GM19099 (cell line): ENCODE measurements around the gene ARL3.
A peak's percentile ranks its signal among the peaks of the same experiment; 100 is the strongest.

Experiments
- POLR2A ChIP-seq: IDR thresholded peaks from 3 replicates; pipeline ENCODE4 v1.6.1; 2011; ENCODE audit warnings: low read depth; ENCODE audit not compliant: insufficient read length; ENCODE audit errors: extremely low read depth

ARL3 gene

GRCh38 chr10:102743588-102744373 lies 29.6 kb upstream of the ARL3 start, which contains the start of gene WBP1L:
Gene WBP1L (plus strand): TSS chr10:102743948. CDS start chr10:102744054, 106 bp downstream.
- TF ChIP-seq POLR2A = peak; percentile 63

- TF ChIP-seq POLR2A = no peak
These were observed 28.9 kb upstream of the ARL3 start for GRCh38 chr10:102743078-102743587.

- no peak for TF ChIP-seq POLR2A
These were observed 27.6 kb upstream of the ARL3 start for GRCh38 chr10:102741726-102742237.

- no peak for TF ChIP-seq POLR2A
These were observed 26.0 kb upstream of the ARL3 start for GRCh38 chr10:102740229-102740628.

- no peak for TF ChIP-seq POLR2A
These were observed 24.5 kb upstream of the ARL3 start for GRCh38 chr10:102738692-102739121.

GRCh38 chr10:102735065-102735562 lies 20.9 kb upstream of the ARL3 start:
- no peak for TF ChIP-seq POLR2A

- no peak for TF ChIP-seq POLR2A
These were observed 18.5 kb upstream of the ARL3 start for GRCh38 chr10:102732661-102733060.

GRCh38 chr10:102731222-102731800 lies 17.1 kb upstream of the ARL3 start:
- no peak for TF ChIP-seq POLR2A

- TF ChIP-seq POLR2A = no peak
These were observed 15.1 kb upstream of the ARL3 start for GRCh38 chr10:102729029-102730026.

- no peak for TF ChIP-seq POLR2A
These were observed 13.0 kb upstream of the ARL3 start for GRCh38 chr10:102727037-102727818.

GRCh38 chr10:102726274-102726673 lies 12.1 kb upstream of the ARL3 start:
- no peak for TF ChIP-seq POLR2A

- TF ChIP-seq POLR2A = no peak
These were observed 9.8 kb upstream of the ARL3 start for GRCh38 chr10:102723989-102724388.

GRCh38 chr10:102721954-102722353 lies 7.8 kb upstream of the ARL3 start:
- TF ChIP-seq POLR2A = no peak

- TF ChIP-seq POLR2A = no peak
These were observed 6.6 kb upstream of the ARL3 start for GRCh38 chr10:102720775-102721301.

GRCh38 chr10:102720337-102720736 lies 6.1 kb upstream of the ARL3 start:
- TF ChIP-seq POLR2A = no peak
